G401 (cell line): ENCODE results near the gene FBLN7. TPM values are rescaled to one million over a fixed set of nuclear protein-coding genes. Genes with fewer than 3 reads are reported as not detected.

Experiments used
- DNase-seq: peaks from one replicate; pipeline ENCODE4 v3.0.0-alpha.2; 2015; ENCODE audit warnings: low spot score
- in situ Hi-C: cut with HindIII; loops from 2 replicates; pipeline ENCODE4 v1.10.0; 2016; ENCODE audit warnings: low sequenced_read_pairs, mixed read lengths
- total RNA-seq: library from RNA; depleted of rRNA; stranded (reverse); fragments of >200 nt; shearing (Covaris generic); gene quantifications from 2 replicates; pipeline ENCODE4 v1.2.3, GENCODE V29; 2014

Gene FBLN7
- total RNA-seq, 1 experiment from 2014 or later: not detected

DNA sequence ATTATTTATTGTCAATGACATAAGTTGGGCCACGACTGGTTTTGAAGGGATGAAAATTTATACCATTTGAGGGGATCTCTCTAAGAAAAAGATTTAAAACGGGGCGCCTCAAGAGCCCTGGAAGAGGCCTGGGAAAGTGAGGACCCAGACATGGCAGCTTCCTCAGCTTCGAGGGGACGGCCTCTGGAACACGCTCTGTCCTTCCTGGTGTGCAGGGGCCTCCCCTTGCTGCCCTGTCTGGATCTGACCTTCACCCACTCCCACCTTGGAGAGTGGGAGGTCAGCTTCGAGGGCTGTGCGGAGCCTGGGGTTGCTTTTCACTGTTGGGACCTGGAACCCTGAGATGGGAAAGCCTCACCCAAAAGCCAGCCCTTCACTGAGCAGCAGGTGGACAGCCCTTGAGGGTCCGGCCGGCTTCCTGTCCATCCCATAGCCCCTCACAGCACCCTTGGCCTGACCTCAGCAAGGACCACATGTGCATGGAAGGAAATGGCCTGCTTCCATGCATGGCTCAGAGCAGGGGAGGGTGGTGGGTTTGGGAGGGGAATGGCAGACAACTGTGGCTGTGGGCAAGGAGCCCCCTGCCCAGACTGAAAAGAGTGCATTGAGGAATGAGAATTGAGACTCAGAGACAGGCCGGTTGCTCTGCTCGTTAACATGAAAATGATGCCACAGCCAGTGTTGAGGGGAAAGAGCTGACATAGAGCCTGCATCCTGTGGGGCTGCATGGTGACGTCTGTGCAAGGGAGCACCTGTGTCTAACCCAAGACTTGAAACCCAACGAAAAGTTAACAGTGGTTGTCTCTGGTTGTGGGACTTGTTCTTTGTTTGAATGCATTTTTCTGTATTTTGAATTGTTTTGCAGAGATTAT is 16.3 kb downstream of the FBLN7 start:
- in situ Hi-C loops: no loop called here
- no peak for DNase-seq

GRCh38 chr2:112155331-112156151 is 17.4 kb downstream of the FBLN7 start:
- DNase-seq: no peak
- in situ Hi-C loops: no loop called here

- in situ Hi-C loops: no loop called here
- DNase-seq: no peak
Measured at GRCh38 chr2:112156152-112156986, 18.2 kb downstream of the FBLN7 start.

DNA sequence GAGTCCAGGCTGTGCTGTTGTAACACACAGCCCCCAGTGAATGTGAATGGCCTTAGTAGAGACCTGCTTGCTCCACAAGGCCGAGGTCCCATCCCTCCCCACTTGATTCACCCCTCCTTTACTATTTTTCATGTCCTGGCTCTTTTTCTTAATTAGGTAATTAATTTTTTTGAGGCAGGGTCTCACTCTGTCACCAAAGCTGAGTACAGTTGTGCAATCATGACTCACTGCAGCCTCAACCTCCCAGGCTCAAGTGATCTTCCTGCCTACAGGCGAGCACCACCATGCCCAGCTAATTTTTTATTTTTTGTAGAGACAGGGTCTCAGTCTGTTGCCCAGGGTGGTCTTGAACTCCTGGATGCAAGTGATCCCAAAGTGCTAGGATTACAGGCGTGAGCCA is 19.3 kb downstream of the FBLN7 start:
- in situ Hi-C loops: no loop called here
- no peak for DNase-seq

DNA sequence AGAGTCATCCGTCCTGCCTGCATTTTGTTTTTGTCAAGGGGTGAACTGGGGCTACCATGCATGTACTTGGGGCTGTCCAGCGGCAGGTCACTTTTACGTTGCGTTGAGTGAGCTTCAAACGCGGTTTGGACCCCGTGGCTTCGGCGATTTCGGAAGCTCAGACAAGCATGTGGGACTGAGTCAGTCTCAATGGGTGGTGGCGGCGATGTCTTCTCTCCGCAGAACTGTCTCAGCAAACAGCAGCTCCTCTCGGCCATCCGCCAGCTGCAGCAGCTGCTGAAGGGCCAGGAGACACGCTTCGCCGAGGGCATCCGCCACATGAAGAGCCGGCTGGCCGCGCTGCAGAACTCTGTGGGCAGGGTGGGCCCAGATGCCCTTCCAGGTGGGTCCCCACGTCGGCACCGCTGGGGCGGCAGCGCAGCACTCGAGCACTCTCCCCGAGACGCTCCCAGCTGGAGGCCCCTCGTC is 21.3 kb downstream of the FBLN7 start:
- in situ Hi-C loops: no loop called here
- no peak for DNase-seq

GRCh38 chr2:112160283-112161250 is 22.4 kb downstream of the FBLN7 start:
- no peak for DNase-seq
- in situ Hi-C loops: no loop called here

DNA sequence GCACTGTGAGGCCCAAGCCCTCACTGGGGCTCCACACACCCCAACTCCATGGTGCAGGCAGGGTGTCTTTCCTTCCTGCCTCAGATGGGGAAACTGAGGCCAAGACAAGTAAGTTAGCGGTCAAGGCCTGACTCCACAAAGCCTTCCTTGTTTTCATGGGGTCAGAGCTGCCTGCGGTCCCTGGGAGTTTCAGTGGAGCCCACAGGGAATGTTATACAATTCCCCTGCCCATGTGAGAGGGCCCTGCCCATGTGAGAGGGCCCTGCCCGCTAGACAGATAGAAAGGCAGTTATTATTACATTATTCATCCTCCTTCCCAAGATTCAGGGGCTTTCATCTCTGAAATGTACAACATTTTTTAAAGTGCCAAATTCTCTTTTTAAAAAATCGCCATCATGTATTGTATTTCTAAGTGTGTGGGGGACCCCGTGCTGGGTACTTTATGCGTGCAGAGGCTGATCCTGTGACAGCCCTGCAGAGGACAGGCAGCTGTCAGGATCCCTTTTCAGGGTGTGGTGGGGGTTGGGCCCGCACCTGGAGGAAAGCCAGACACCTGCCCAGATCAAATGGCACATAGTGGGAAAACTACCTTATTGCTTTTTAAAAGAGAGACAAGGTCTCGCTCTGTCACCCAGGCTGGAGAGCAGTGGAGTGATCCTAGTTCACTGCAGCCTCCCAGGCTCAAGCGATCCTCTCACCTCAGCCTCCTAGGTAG is 23.4 kb downstream of the FBLN7 start:
- in situ Hi-C loops: no loop called here
- DNase-seq: no peak

- DNase-seq: no peak
Measured at GRCh38 chr2:112162341-112162740, 24.2 kb downstream of the FBLN7 start.

DNA sequence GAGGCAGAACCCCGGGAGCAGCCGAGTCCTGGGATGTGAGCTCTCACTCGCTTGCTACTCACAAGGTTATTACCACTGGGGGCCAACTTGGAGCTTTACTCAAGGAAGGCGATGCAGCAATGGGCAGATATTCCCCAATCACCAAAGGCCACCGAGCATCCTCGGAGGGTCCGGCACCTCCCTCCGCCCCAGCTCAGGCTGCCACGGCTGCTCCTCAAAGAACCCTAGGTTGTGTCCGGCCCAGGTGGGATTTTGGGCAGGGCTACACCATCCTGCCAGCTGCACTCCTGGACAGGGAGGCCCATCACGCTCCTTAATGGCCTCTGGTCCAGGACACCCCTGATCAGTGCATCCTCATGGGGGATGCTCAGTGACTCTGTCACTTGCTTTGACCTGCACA is 24.8 kb downstream of the FBLN7 start:
- DNase-seq: no peak
- in situ Hi-C loops: no loop called here

More at GRCh38 chr2:112162341-112162740, 24.2 kb downstream of the FBLN7 start:
- in situ Hi-C loops: no loop called here

GRCh38 chr2:112163541-112163981 is 25.4 kb downstream of the FBLN7 start:
- in situ Hi-C loops: no loop called here
- no peak for DNase-seq

DNA sequence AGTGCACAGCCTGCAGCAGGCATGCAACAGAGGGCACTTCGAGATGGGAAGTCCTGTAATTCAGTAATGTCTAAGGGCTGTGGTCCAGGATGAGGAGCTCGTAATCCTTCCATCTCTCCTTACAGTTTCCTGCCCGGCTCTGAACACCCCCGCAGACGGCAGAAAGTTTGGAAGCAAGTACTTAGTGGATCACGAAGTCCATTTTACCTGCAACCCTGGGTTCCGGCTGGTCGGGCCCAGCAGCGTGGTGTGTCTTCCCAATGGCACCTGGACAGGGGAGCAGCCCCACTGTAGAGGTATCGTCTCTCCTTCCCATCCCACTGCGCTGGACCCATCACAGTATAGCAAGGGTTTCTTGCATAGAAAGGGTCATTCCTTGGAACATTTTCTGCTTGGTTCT is 26.7 kb downstream of the FBLN7 start:
- no peak for DNase-seq
- in situ Hi-C loops: no loop called here

DNA sequence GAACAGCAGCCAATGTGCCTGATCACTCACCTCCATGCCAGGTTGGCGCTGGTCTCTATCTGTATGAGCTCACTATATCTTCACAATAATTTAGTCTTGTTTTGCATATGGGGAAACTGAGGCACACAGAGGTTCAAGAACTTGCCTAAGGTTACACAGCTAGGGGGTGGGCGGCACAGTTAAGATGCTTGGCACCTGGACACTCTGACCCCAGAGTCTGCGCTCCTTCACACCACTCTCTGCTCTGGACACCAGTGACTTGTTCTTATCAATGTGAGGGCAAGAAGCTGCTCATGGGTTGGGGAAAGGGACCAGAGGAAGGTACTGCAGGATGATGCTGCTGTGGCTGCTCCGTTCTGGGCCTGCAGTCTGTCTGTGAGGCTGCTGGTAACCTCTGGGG is 27.1 kb downstream of the FBLN7 start:
- in situ Hi-C loops: no loop called here
- no peak for DNase-seq

GRCh38 chr2:112166806-112167499 is 28.8 kb downstream of the FBLN7 start:
- no peak for DNase-seq
- in situ Hi-C loops: no loop called here

DNA sequence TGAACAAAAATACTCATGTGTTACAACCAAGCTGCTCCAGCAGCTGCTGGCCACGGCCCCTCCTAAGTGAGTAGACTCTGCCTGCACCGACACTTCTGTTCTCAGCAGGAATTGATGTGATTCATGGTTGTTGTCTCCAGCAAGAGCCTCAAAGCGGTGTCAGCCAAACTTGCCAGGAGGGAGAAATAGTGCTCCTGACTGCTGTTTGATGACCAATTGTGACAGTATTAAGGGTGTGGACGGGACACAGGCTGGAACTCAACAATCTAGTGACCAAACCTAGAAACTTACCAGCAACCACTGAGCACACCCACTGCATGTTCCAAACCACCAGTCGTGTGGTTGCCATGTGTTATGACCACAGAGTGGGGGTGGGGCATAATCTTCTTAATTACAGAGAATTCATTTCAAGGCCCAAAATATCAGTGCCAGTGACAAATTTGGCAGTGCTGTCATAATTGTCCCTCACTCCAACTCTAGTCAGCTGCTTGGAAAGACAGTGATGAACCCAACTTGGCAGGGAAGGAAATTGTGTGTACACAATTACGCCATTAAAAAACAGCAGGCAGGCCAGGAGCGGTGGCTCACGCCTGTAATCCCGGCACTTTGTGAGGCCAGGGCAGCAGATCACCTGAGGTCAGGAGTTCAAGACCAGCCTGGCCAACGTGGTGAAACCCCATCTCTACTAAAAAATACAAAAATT is 30.4 kb downstream of the FBLN7 start:
- in situ Hi-C loops: no loop called here
- DNase-seq: no peak

GRCh38 chr2:112170495-112170894 is 32.3 kb downstream of the FBLN7 start:
- in situ Hi-C loops: no loop called here
- no peak for DNase-seq

DNA sequence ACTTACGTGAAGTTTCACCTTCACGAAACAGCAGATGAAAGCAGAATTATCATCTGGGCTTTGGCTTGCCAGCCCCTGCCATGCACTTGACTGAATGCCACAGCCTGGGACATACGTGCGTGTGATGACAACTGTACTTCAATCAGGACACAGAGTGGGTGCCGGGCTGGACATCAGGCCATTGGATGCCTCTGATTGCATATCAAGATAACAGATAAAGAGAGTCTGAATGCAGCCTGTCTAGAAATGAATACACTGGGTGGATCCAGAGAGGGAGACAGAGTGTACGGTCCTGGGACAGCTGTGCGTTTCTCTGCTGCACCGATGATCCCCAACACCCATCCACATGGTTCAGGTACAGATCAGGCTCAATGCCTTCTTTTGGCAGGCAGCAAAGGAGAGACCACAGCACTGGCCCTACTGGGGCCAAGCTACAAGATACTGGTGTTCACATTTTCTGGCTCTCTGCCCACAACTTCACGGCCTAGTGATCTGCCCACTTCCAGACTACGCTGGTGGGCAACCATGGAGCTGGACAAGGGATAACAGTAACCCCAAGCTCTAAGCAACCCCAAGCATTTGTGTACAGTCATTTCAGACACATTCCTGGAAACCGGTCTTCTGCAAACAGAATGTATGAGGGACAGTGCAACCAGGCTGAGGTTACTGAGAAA is 35.6 kb downstream of the FBLN7 start:
- in situ Hi-C loops: no loop called here

More for the DNA sequence above, 35.6 kb downstream of the FBLN7 start:
- no peak for DNase-seq
